Prostate gland (tissue), 2 donors: ENCODE data around the gene KRT73. TPM values are rescaled to one million over a fixed set of nuclear protein-coding genes. Genes with fewer than 3 reads are reported as not detected.

Experiments
- DNase-seq: peaks from one replicate; pipeline ENCODE4 v3.0.0-alpha.2; 2019; ENCODE audit warnings: low spot score
- H3K27ac ChIP-seq, 2 donors: fragments of 200-600 bp; sonication (generic); 2 replicates each; pipeline ENCODE4 v1.5.1; 2017 to 2019
- H3K27me3 ChIP-seq: fragments of 200-600 bp; sonication (generic); replicated peaks from 2 replicates; pipeline ENCODE4 v1.5.1; 2019; ENCODE audit not compliant: insufficient read depth
- H3K36me3 ChIP-seq, 2 donors: fragments of 200-600 bp; sonication (generic); 1 replicate in 1 of 2; 2 replicates in 1 of 2; pipeline versions ENCODE4 v1.5.1 to v1.8.1; 2017 to 2019
- H3K4me1 ChIP-seq: fragments of 200-600 bp; sonication (generic); replicated peaks from 2 replicates; pipeline ENCODE4 v1.5.1; 2019
- H3K4me3 ChIP-seq, 2 donors: fragments of 200-600 bp; sonication (generic); 2 replicates each; pipeline ENCODE4 v1.5.1; 2017 to 2019
- H3K9me3 ChIP-seq: fragments of 200-600 bp; sonication (generic); 2 replicates; pipeline ENCODE4 v1.5.1; 2017
- CTCF ChIP-seq, 4 experiments: fragments of 200-600 bp in 2 of 4; fragments of 450-650 bp in 2 of 4; sonication (generic) in 2 of 4; IDR thresholded peaks; 1 replicate in 3 of 4; 2 replicates in 1 of 4; pipeline ENCODE4 v1.5.1; 2016 to 2019; ENCODE audit warnings: antibody characterized with exemption in 4 of 4, mild to moderate bottlenecking in 2 of 4, moderate library complexity in 2 of 4
- POLR2A ChIP-seq: fragments of 450-650 bp; IDR thresholded peaks from one replicate; pipeline ENCODE4 v1.6.1; 2016; ENCODE audit warnings: antibody characterized with exemption, mild to moderate bottlenecking
- POLR2AphosphoS5 ChIP-seq: sonication (generic); formaldehyde crosslinking; IDR thresholded peaks from one replicate; pipeline ENCODE4 v1.6.1; 2017; ENCODE audit warnings: antibody characterized with exemption
- WGBS: methylation state at CpG from one replicate; pipeline ENCODE4 v1.1.5; 2018; 5-methylcytosine and 5-hydroxymethylcytosine counted together
- intact Hi-C: fragments of 100-400 bp; cut with DNase I; formaldehyde crosslinking; loops from one replicate; pipeline ENCODE4 v1.14.2; 2022
- total RNA-seq, 2 donors: library from RNA; depleted of rRNA; stranded (reverse); fragments of >200 nt; gene quantifications; one replicate each; pipeline ENCODE4 v1.1.0, GENCODE V29; 2016

KRT73 gene
- total RNA-seq, 2 donors from 2014 or later: not detected

GRCh38 chr12:52643233-52644077, 25.1 kb upstream of the KRT73 start:
- 98% methylated on average over 10 of the region's 10 CpGs for WGBS

GRCh38 chr12:52641468-52641867, 23.1 kb upstream of the KRT73 start:
- DNase-seq: no peak
- TF ChIP-seq POLR2AphosphoS5: no peak
- no peak for TF ChIP-seq CTCF (IDR thresholded peaks at IDR 0.05)
- TF ChIP-seq POLR2A: no peak
- intact Hi-C loops: no loop called here
- Histone ChIP-seq H3K4me1 (no peaks in the 10 kb centered on the region), H3K4me3 (no peak overlapping the region), H3K9me3 (no peaks in the 10 kb centered on the region), H3K27me3 (peaks cover 8% of the 10 kb centered on the region), H3K27ac (no peak overlapping the region), H3K36me3 (no peaks in the 10 kb centered on the region)
- WGBS: 57% methylated on average over 4 of the region's 4 CpGs

More at GRCh38 chr12:52643233-52644077, 25.1 kb upstream of the KRT73 start:
- DNase-seq: no peak
- Histone ChIP-seq H3K4me1 (no peaks in the 10 kb centered on the region), H3K4me3 (no peak overlapping the region), H3K36me3 (no peaks in the 10 kb centered on the region), H3K9me3 (no peaks in the 10 kb centered on the region), H3K27me3 (peaks cover 8% of the 10 kb centered on the region), H3K27ac (no peak overlapping the region)
- no peak for TF ChIP-seq CTCF (IDR thresholded peaks at IDR 0.05)
- TF ChIP-seq POLR2A: no peak
- no peak for TF ChIP-seq POLR2AphosphoS5
- intact Hi-C loops: no loop called here

- Histone ChIP-seq H3K4me3 (no peak overlapping the region), H3K27me3 (peaks cover 2% of the 10 kb centered on the region), H3K9me3 (no peaks in the 10 kb centered on the region), H3K4me1 (no peaks in the 10 kb centered on the region), H3K36me3 (no peaks in the 10 kb centered on the region), H3K27ac (no peak overlapping the region)
- WGBS: 87% methylated on average over 4 of the region's 4 CpGs
- intact Hi-C loops: no loop called here
- no peak for DNase-seq
- TF ChIP-seq CTCF (IDR thresholded peaks at IDR 0.05) (no peak), POLR2A (no peak)
Observed at GRCh38 chr12:52637299-52637698, 18.9 kb upstream of the KRT73 start.

GRCh38 chr12:52636592-52637258, 18.4 kb upstream of the KRT73 start:
- TF ChIP-seq POLR2AphosphoS5 (no peak), POLR2A (no peak), CTCF (IDR thresholded peaks at IDR 0.05) (no peak)
- no peak for DNase-seq
- no peak overlapping the region for H3K27ac ChIP-seq
- no peaks in the 10 kb centered on the region for H3K9me3 ChIP-seq
- intact Hi-C loops: no loop called here
- H3K4me1 ChIP-seq: no peaks in the 10 kb centered on the region
- 87% methylated on average over 5 of the region's 5 CpGs for WGBS
- no peak overlapping the region for H3K4me3 ChIP-seq
- H3K36me3 ChIP-seq: no peaks in the 10 kb centered on the region
- H3K27me3 ChIP-seq: no peaks in the 10 kb centered on the region
